HepG2 (cell line): ENCODE results near the gene TNK1. TPM values are rescaled to one million over a fixed set of nuclear protein-coding genes. Genes with fewer than 3 reads are reported as not detected.
"Not testable (repeated sequence)": the region's sequence is repeated elsewhere in the genome, so short reads cannot be mapped to it uniquely, and the experiment has no call there.

Experiments
- ATAC-seq: fragments of 200-7000 bp; cut with Tn5 transposase; 3 replicates; pipeline ENCODE4 v1.9.1; 2020; ENCODE audit warnings: mild to moderate bottlenecking, moderate library complexity
- BruUV-seq: library from RNA; stranded (reverse); fragments of 400-500 nt; replicated peaks from 2 replicates; lab custom pipeline; 2021; lab: Mats Ljungman, UMichigan
- CTCF ChIA-PET: fragments of 300-600 bp; formaldehyde crosslinking; extraction: SDS; loops from one replicate; lab custom pipeline; 2021; ENCODE audit warnings: low total read pairs, inconsistent platforms, low intra/inter-chr PET ratio; lab: Yijun Ruan, JAX
- POLR2A ChIA-PET: fragments of 350-600 bp; sonication (Branson Sonifier 250); formaldehyde crosslinking; loops from one replicate; lab custom pipeline; 2020; ENCODE audit warnings: antibody characterized with exemption, inconsistent platforms; lab: Yijun Ruan, JAX
- DNase-seq: peaks from one replicate; pipeline ENCODE4 v3.0.0-alpha.2; 2015; ENCODE audit warnings: low spot score
- FAIRE-seq: peaks from 3 replicates; lab custom pipeline; 2011; peaks lifted over from hg19 to GRCh38; lab: Jason Lieb, UNC
- H2AFZ ChIP-seq: one replicate; pipeline ENCODE4 v1.6.1; 2011; ENCODE audit warnings: low read length, inconsistent platforms
- H3K27ac ChIP-seq: fragments of 300-600 bp; 3 replicates; pipeline ENCODE4 v1.8.0; 2011; ENCODE audit warnings: mixed run types, mild to moderate bottlenecking, mixed read lengths, low read length, inconsistent platforms; ENCODE audit not compliant: insufficient read depth; ENCODE audit errors: extremely low read length
- H3K27me3 ChIP-seq, 2 experiments: fragments of 200-600 bp in 1 of 2; 2 replicates in 1 of 2; 3 replicates in 1 of 2; pipeline versions ENCODE4 v1.6.0 to v1.8.0; 2011; ENCODE audit warnings: low read length in 2 of 2, mild to moderate bottlenecking in 2 of 2, moderate library complexity in 2 of 2, inconsistent platforms in 1 of 2; ENCODE audit not compliant: insufficient read depth in 2 of 2, control insufficient read depth in 1 of 2
- H3K36me3 ChIP-seq, 2 experiments: fragments of 200-600 bp in 1 of 2; replicated peaks in 1 of 2; 2 replicates in 1 of 2; 3 replicates in 1 of 2; pipeline versions ENCODE4 v1.5.1 to v1.8.0; 2011; ENCODE audit warnings: low read length in 2 of 2, inconsistent platforms in 1 of 2; ENCODE audit not compliant: insufficient read depth in 2 of 2, control insufficient read depth in 1 of 2
- H3K4me1 ChIP-seq: 2 replicates; pipeline ENCODE4 v1.5.1; 2012; ENCODE audit warnings: low read length, inconsistent platforms; ENCODE audit not compliant: insufficient read depth
- H3K4me2 ChIP-seq: 2 replicates; pipeline ENCODE4 v1.6.0; 2011; ENCODE audit warnings: low read depth, low read length, inconsistent platforms
- H3K4me3 ChIP-seq, 3 experiments: fragments of 200-600 bp in 1 of 3; sonication (generic), shearing (Covaris generic) in 1 of 3; replicated peaks in 1 of 3; 2 replicates each; pipeline ENCODE4 v1.5.1; 2011 to 2016; ENCODE audit warnings: low read length in 3 of 3, inconsistent platforms in 2 of 3, low read depth in 2 of 3, mild to moderate bottlenecking in 2 of 3, control low read depth in 1 of 3, mixed read lengths in 1 of 3; ENCODE audit not compliant: insufficient read depth in 1 of 3
- H3K79me2 ChIP-seq: one replicate; pipeline ENCODE4 v1.6.1; 2011; ENCODE audit warnings: low read length, inconsistent platforms; ENCODE audit not compliant: insufficient read depth
- H3K9ac ChIP-seq: 2 replicates; pipeline ENCODE4 v1.6.0; 2011; ENCODE audit warnings: mild to moderate bottlenecking, low read depth, low read length, inconsistent platforms; ENCODE audit not compliant: insufficient read depth
- H3K9me3 ChIP-seq: 2 replicates; pipeline ENCODE4 v1.5.1; 2012; ENCODE audit warnings: mild to moderate bottlenecking, low read length
- H4K20me1 ChIP-seq: 2 replicates; pipeline ENCODE4 v1.6.0; 2011; ENCODE audit warnings: inconsistent platforms, mild to moderate bottlenecking, low read length, moderate library complexity; ENCODE audit not compliant: insufficient read depth
- PHF5A ChIP-seq: IDR thresholded peaks from one replicate; pipeline ENCODE4 v1.6.1; 2018; ENCODE audit warnings: low read depth, missing genetic modification reagents; ENCODE audit not compliant: unreplicated experiment
- ZFP90 ChIP-seq: sonication (generic); formaldehyde crosslinking; IDR thresholded peaks from 2 replicates; pipeline ENCODE4 v1.8.0; 2022; ENCODE audit warnings: missing genetic modification reagents, mild to moderate bottlenecking, inconsistent platforms, borderline replicate concordance
- ZNF629 ChIP-seq: sonication (generic); formaldehyde crosslinking; conservative IDR thresholded peaks from 2 replicates; pipeline ENCODE4 v1.5.0; 2020; ENCODE audit warnings: missing genetic modification reagents
- WGBS: methylation state at CpG from one replicate; pipeline ENCODE4 v1.1.6; 2017; ENCODE audit warnings: low lambda C conversion rate; 5-methylcytosine and 5-hydroxymethylcytosine counted together
- in situ Hi-C: cut with HindIII; loops from 2 replicates; pipeline ENCODE4 v1.10.0; 2017; ENCODE audit warnings: low pct_unique_long_range_greater_than_20kb; ENCODE audit not compliant: extremely low pct_ligation_motif_present
- intact Hi-C: fragments of 100-400 bp; cut with micrococcal nuclease; formaldehyde crosslinking; loops from one replicate; pipeline ENCODE4 v1.10.0; 2022; ENCODE audit not compliant: unreplicated experiment
- polyA plus RNA-seq, 8 experiments: library from polyadenylated mRNA; depleted of rRNA in 3 of 8; stranded (reverse) in 7 of 8; unstranded in 1 of 8; fragments of >200 nt; fragmentation: Illumina TruSeq in 4 of 8; extraction: Trizol in 4 of 8; gene quantifications; 2 replicates each; pipeline versions ENCODE4 v1.2.1 to v1.2.3, GENCODE V29; 2011 to 2016; ENCODE audit warnings: low read depth in 4 of 8, missing spikeins in 1 of 8, mixed read lengths in 1 of 8; ENCODE audit not compliant: insufficient read depth in 1 of 8
- total RNA-seq, 5 experiments: library from RNA; depleted of rRNA; stranded (reverse); fragments of >200 nt; fragmentation: Illumina TruSeq; extraction: Trizol; gene quantifications; 2 replicates each; pipeline ENCODE4 v1.2.3, GENCODE V29; 2016; ENCODE audit warnings: low read depth in 1 of 5
- TF ChIP-seq, protein P1 (sequence below): sonication (generic); formaldehyde crosslinking; IDR thresholded peaks from 2 replicates; pipeline ENCODE4 v1.4.0; 2020; ENCODE audit warnings: missing genetic modification reagents

Gene TNK1
- total and polyA plus RNA-seq, 2 of the 13 experiments (the other 11 are each of a cell fraction or from before 2014, with no cell fraction given), result 2.0 to 3.5 TPM

DNA sequence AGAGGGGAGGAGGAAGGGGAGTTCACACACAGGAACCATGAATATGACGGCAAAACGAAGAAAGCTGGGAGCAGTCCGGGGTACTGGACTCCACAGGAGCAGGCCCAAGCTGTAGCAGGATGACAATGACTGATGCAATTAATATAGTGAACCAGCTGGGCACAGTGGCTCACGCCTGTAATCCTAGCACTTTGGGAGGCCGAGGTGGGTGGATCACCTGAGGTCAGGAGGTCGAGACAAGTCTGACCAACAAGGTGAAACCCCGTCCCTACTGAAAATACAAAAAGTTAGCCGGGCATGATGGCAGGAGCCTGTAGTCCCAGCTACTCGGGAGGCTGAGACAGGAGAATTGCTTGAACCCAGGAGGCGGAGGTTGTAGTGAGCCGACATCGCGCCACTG lies 45.1 kb upstream of the TNK1 start:
- FAIRE-seq, ATAC-seq, H3K79me2 ChIP-seq, intact Hi-C loops, CTCF ChIA-PET, H3K9ac ChIP-seq, H3K4me3 ChIP-seq, DNase-seq, in situ Hi-C loops, H3K9me3 ChIP-seq, H3K27ac ChIP-seq, H4K20me1 ChIP-seq, H3K36me3 ChIP-seq, H3K27me3 ChIP-seq, BruUV-seq, H2AFZ ChIP-seq: not testable (repeated sequence)
- POLR2A ChIA-PET, result interaction anchor here (1.2 to 2.7 kb wide), 4 partner anchors 8 to 248 kb away, joined by 3 to 16 read pairs (median 5); partner anchors contain the start of gene MPDU1
- 59% methylated on average over 12 of the region's 13 CpGs for WGBS
- Histone ChIP-seq H3K4me1 (peaks cover 19% of the 10 kb centered on the region), H3K4me2 (0 out of 2 replicates have a peak overlapping the region, but pooled peaks have one; percentile 54)

DNA sequence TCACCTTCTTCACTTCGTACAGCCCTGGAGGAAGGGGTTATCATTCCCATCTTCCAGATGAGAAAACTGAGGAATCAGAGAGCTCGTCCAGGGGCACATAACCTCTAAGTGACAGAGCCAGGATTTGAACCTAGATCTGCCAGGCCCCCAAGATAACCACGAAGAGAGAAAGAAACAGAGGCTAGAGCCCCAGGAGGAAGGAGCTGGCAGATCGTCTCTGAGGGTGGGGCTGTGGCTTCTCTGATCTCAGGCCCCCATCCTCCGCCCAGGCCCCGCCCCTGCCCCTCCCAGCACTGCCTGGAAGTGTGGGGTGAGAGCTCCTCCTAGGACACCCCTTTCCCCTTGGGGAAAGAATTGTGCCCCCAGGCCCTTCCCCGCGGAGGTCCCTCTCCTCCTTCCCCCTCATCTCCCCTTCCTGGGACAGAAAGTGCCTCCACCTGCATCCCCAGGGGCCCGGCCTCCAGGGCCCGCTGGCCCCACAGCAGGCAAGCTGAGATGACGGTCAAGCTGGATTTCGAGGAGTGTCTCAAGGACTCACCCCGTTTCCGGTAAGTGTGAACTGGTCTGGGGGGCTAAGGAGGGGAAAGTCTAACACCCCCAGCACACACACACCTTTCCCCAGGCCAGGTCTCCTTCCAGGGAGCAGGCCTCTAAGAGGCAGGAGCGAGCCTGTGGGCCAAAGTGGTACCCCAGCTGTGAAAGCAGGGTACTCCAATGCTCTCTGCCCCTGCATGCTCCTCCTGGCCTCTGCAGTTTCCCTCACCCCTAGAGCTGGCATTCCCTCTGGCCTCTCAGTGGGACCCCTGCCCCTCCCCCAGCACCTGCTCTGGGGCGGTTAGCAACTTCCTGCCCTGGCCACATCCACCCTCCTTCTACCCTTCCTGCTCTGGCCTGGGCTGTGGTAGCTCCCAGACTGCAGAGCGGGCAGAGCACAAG lies 44.4 kb upstream of the TNK1 start, which contains the start of gene ACAP1:
TSS of gene ACAP1 (plus strand) at position 290 of the 936 bp plus-strand sequence. CDS start at position 496, 206 bp downstream.
- ChIA-PET POLR2A (interaction anchor here (1.2 to 2.7 kb wide), 2 partner anchors 8 to 23 kb away, joined by 3 to 16 read pairs; no protein-coding TSS in a partner anchor), CTCF (no interaction called here)
- Histone ChIP-seq H4K20me1 (no peaks in the 10 kb centered on the region), H2AFZ (no peak within 1 kb of the TSS), H3K4me3 (peak within 1 kb of the TSS in 1 of 3 experiments; percentile 28; a peak in 1 of 6 replicates), H3K4me2 (peak within 1 kb of the TSS; percentile 54; the same call in 1 of the 2 replicates), H3K36me3 (no peaks in the 10 kb centered on the region), H3K27me3 (peaks cover 0 to 6% of the 10 kb centered on the region in 2 experiments; a peak in 4 of 5 replicates), H3K79me2 (no peaks in the 10 kb centered on the region), H3K27ac (no peak within 1 kb of the TSS), H3K9ac (no peak within 1 kb of the TSS), H3K4me1 (peaks cover 16% of the 10 kb centered on the region), H3K9me3 (no peaks in the 10 kb centered on the region)
- FAIRE-seq (no peak), DNase-seq (no peak), ATAC-seq (no peak)
- BruUV-seq, result no TSS peak
- 37% methylated on average over 9 of the region's 17 CpGs for WGBS
- in situ Hi-C loops (no loop called here), intact Hi-C loops (no loop called here)
- TF ChIP-seq ZFP90 (CRISPR knock-in tag), result no peak
- peak; percentile 63 for TF ChIP-seq ZNF629 (CRISPR knock-in tag)
- no peak for TF ChIP-seq PHF5A (CRISPR knock-in tag)
- TF ChIP-seq, protein P1, sequence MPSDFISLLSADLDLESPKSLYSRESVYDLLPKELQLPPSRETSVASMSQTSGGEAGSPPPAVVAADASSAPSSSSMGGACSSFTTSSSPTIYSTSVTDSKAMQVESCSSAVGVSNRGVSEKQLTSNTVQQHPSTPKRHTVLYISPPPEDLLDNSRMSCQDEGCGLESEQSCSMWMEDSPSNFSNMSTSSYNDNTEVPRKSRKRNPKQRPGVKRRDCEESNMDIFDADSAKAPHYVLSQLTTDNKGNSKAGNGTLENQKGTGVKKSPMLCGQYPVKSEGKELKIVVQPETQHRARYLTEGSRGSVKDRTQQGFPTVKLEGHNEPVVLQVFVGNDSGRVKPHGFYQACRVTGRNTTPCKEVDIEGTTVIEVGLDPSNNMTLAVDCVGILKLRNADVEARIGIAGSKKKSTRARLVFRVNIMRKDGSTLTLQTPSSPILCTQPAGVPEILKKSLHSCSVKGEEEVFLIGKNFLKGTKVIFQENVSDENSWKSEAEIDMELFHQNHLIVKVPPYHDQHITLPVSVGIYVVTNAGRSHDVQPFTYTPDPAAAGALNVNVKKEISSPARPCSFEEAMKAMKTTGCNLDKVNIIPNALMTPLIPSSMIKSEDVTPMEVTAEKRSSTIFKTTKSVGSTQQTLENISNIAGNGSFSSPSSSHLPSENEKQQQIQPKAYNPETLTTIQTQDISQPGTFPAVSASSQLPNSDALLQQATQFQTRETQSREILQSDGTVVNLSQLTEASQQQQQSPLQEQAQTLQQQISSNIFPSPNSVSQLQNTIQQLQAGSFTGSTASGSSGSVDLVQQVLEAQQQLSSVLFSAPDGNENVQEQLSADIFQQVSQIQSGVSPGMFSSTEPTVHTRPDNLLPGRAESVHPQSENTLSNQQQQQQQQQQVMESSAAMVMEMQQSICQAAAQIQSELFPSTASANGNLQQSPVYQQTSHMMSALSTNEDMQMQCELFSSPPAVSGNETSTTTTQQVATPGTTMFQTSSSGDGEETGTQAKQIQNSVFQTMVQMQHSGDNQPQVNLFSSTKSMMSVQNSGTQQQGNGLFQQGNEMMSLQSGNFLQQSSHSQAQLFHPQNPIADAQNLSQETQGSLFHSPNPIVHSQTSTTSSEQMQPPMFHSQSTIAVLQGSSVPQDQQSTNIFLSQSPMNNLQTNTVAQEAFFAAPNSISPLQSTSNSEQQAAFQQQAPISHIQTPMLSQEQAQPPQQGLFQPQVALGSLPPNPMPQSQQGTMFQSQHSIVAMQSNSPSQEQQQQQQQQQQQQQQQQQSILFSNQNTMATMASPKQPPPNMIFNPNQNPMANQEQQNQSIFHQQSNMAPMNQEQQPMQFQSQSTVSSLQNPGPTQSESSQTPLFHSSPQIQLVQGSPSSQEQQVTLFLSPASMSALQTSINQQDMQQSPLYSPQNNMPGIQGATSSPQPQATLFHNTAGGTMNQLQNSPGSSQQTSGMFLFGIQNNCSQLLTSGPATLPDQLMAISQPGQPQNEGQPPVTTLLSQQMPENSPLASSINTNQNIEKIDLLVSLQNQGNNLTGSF (CRISPR knock-in tag), result no peak
